Neural crest cell (in vitro differentiated cells): ENCODE data around the gene SHISAL1. TPM values are rescaled to one million over a fixed set of nuclear protein-coding genes. Genes with fewer than 3 reads are reported as not detected.

ENCODE experiments used
- DNase-seq: peaks from one replicate; pipeline ENCODE4 v3.0.0; 2021; ENCODE audit warnings: low read depth, mixed read lengths, low spot score
- H3K27ac Mint-ChIP-seq: one replicate; pipeline ENCODE4 v1.8.0; 2021; ENCODE audit warnings: mild to moderate bottlenecking, mixed read lengths; ENCODE audit not compliant: unreplicated experiment
- H3K27me3 Mint-ChIP-seq: 2 replicates; pipeline ENCODE4 v1.8.0; 2021; ENCODE audit warnings: low read depth, mild to moderate bottlenecking, mixed read lengths
- H3K36me3 Mint-ChIP-seq: 2 replicates; pipeline ENCODE4 v1.8.0; 2021; ENCODE audit warnings: low read depth, mild to moderate bottlenecking, mixed read lengths
- H3K4me1 Mint-ChIP-seq: 2 replicates; pipeline ENCODE4 v1.8.0; 2021; ENCODE audit warnings: mixed read lengths
- H3K4me3 Mint-ChIP-seq: one replicate; pipeline ENCODE4 v1.8.0; 2021; ENCODE audit warnings: mild to moderate bottlenecking, mixed read lengths
- H3K9me3 Mint-ChIP-seq: 2 replicates; pipeline ENCODE4 v1.8.0; 2021; ENCODE audit warnings: mixed read lengths
- total RNA-seq: library from RNA; stranded (reverse); gene quantifications from 2 replicates; pipeline ENCODE4 v1.2.1, GENCODE V29; 2021
- TF ChIP-seq, protein P1 (sequence below): fragments of 200-600 bp; sonication (generic); conservative IDR thresholded peaks from 2 replicates; pipeline ENCODE4 v1.5.0; 2021; ENCODE audit warnings: antibody characterized with exemption, mild to moderate bottlenecking

The SHISAL1 gene
- total RNA-seq, 1 donor from 2014 or later = 4.2 TPM

DNA sequence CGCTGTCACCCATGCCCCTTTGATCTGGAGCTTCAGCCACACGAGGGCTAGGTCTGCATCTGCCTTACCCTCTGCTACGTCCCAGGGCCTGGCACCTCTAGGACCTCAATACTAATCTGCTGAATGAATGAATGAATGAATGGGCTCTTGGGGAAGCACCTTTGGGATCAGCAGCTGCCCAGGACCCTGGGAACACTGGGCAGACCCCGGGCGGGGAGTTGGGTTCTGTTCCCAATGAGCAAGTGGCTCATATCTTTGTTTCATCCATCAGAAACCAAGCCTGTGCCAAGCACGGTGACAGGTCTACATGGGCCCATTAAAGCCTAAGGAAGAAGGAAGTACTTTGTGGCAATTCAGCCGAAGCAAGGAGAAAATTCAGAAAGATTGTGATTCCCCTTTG, 41.5 kb upstream of the SHISAL1 start:
- Mint-ChIP-seq H3K4me3 (no peak overlapping the region), H3K36me3 (no peaks in the 10 kb centered on the region), H3K4me1 (peaks cover 5% of the 10 kb centered on the region), H3K9me3 (no peaks in the 10 kb centered on the region), H3K27ac (no peak overlapping the region), H3K27me3 (peaks cover 4% of the 10 kb centered on the region)
- no peak for DNase-seq
- TF ChIP-seq, protein P1, sequence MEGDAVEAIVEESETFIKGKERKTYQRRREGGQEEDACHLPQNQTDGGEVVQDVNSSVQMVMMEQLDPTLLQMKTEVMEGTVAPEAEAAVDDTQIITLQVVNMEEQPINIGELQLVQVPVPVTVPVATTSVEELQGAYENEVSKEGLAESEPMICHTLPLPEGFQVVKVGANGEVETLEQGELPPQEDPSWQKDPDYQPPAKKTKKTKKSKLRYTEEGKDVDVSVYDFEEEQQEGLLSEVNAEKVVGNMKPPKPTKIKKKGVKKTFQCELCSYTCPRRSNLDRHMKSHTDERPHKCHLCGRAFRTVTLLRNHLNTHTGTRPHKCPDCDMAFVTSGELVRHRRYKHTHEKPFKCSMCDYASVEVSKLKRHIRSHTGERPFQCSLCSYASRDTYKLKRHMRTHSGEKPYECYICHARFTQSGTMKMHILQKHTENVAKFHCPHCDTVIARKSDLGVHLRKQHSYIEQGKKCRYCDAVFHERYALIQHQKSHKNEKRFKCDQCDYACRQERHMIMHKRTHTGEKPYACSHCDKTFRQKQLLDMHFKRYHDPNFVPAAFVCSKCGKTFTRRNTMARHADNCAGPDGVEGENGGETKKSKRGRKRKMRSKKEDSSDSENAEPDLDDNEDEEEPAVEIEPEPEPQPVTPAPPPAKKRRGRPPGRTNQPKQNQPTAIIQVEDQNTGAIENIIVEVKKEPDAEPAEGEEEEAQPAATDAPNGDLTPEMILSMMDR = no peak

DNA sequence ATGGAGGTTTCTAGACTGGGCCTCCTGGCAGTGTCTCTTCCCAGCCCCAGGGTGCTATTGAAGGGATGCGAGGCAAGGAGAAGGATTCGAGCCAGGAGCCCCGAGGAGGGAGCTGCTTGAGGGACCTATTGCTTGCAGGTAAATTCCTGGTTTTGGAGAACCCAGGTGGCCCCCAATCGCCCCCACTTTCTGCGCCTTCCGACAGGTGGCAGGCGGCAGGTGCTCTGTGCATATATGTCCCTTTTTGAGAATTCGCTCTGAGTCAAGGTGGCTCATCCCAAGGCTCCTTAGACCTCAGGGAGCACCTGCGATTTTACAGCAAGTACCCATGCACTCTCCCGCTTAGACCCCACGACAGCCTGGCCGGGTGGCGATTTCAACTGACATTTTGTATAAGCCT, 40.3 kb upstream of the SHISAL1 start:
- peaks cover 2% of the 10 kb centered on the region for H3K4me1 Mint-ChIP-seq
- DNase-seq = no peak
- H3K27ac Mint-ChIP-seq = no peak overlapping the region
- peaks cover 4% of the 10 kb centered on the region for H3K27me3 Mint-ChIP-seq
- H3K9me3 Mint-ChIP-seq = no peaks in the 10 kb centered on the region
- no peak overlapping the region for H3K4me3 Mint-ChIP-seq
- H3K36me3 Mint-ChIP-seq = no peaks in the 10 kb centered on the region
- TF ChIP-seq, protein P1 = no peak

DNA sequence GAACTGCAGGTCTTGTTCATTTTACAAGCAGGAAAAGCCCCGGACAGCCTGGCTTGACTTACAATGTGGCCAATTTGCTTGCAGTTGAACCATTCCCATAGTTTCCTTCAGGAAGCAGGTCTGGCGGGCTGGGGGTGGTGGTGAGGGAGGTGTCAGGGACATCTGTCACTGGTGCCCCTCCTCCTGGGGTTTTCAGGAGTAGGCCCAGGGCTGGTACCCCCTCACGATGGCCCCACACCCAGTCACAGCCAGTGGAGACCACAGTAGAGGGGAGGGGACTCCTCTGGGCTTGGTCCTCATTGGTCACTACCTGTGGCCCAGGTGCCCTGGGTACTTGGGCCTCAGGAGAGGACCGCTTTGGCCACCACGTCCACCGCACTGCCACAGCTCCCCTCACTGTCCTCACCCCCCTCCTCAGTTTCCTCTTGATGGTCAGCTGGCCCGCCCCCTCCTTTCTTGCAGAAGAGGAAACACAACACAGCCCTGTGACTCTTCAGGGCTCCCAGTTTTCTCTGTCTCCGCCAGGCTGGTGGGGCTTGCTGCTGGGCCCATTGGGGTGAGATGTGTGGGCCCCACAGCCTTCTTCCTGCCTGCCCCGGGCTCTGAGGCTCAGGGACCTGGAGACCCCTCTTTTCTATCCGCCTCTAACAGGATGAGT, 39.8 kb upstream of the SHISAL1 start:
- peaks cover 4% of the 10 kb centered on the region for H3K27me3 Mint-ChIP-seq
- no peak for DNase-seq
- H3K27ac Mint-ChIP-seq = no peak overlapping the region
- H3K36me3 Mint-ChIP-seq = no peaks in the 10 kb centered on the region
- no peaks in the 10 kb centered on the region for H3K9me3 Mint-ChIP-seq
- TF ChIP-seq, protein P1 = no peak
- no peak overlapping the region for H3K4me3 Mint-ChIP-seq
- no peaks in the 10 kb centered on the region for H3K4me1 Mint-ChIP-seq

DNA sequence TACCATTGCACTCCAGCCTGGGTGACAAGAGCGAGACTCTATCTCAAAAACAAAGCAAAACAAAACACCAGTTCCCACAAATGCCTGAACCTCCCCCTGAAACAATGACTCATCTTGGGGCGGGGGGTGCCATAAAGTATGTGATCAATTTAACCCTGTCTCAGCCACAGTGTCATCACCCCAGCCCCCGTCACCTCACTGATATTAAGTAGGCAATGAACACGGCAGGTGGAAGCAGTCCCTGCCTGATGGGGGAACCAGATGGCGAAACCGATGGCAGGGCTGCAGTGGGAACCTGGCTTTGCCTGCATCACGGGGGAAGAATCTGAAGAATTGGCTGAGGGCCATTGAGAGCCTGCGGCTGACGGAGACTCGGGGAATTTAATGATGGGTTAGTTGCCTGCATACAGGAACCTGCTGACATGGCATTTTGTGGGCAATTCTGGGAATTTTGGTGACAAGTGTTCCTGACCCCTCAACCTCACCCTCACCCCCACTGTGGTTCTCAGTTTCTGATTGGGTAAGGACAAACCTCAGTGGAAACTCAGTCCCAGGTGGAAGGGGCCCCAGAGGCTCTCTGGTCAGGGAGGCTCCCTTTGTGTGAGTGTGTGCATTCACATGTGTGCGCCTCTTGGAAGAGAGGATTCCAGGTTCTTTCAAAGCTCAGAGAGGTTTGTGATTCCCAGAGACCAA, 39.1 kb upstream of the SHISAL1 start:
- peaks cover 4% of the 10 kb centered on the region for H3K27me3 Mint-ChIP-seq
- no peaks in the 10 kb centered on the region for H3K4me1 Mint-ChIP-seq
- DNase-seq = no peak
- H3K36me3 Mint-ChIP-seq = no peaks in the 10 kb centered on the region
- peak overlapping the region; percentile 27 for H3K27ac Mint-ChIP-seq
- TF ChIP-seq, protein P1 = no peak
- H3K4me3 Mint-ChIP-seq = no peak overlapping the region
- H3K9me3 Mint-ChIP-seq = no peaks in the 10 kb centered on the region

DNA sequence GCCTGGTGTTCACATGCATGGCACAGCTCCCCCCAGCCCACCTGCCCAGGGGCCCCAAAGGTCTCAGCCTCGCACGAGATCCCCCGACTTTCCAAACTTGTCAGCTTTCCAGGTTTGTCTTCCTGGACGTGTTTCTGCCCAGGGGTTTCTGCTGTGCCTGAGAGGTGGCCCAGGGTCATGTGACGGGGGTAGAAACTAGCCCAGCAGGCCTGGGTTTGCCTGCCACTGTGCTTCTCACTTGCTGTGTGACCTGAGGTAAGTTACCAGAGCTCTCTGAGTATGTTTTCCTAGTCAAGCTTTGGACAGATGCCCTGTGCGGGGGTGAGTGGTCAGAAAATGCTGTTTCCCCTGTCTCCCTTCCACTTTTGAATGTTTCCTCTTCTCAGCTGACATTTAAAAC, 38.3 kb upstream of the SHISAL1 start:
- Mint-ChIP-seq H3K4me1 (no peaks in the 10 kb centered on the region), H3K27ac (no peak overlapping the region), H3K9me3 (no peaks in the 10 kb centered on the region), H3K27me3 (peaks cover 4% of the 10 kb centered on the region), H3K4me3 (no peak overlapping the region), H3K36me3 (no peaks in the 10 kb centered on the region)
- TF ChIP-seq, protein P1 = no peak
- no peak for DNase-seq
